GM19238 (cell line): ENCODE data around the gene HIBCH.
"Not testable (repeated sequence)": the region's sequence is repeated elsewhere in the genome, so short reads cannot be mapped to it uniquely, and the experiment has no call there.

Experiments used
- DNase-seq: peaks from one replicate; pipeline ENCODE4 v3.0.0; 2011; ENCODE audit warnings: low spot score; ENCODE audit not compliant: insufficient read length

The HIBCH gene, protein sequence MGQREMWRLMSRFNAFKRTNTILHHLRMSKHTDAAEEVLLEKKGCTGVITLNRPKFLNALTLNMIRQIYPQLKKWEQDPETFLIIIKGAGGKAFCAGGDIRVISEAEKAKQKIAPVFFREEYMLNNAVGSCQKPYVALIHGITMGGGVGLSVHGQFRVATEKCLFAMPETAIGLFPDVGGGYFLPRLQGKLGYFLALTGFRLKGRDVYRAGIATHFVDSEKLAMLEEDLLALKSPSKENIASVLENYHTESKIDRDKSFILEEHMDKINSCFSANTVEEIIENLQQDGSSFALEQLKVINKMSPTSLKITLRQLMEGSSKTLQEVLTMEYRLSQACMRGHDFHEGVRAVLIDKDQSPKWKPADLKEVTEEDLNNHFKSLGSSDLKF

DNA sequence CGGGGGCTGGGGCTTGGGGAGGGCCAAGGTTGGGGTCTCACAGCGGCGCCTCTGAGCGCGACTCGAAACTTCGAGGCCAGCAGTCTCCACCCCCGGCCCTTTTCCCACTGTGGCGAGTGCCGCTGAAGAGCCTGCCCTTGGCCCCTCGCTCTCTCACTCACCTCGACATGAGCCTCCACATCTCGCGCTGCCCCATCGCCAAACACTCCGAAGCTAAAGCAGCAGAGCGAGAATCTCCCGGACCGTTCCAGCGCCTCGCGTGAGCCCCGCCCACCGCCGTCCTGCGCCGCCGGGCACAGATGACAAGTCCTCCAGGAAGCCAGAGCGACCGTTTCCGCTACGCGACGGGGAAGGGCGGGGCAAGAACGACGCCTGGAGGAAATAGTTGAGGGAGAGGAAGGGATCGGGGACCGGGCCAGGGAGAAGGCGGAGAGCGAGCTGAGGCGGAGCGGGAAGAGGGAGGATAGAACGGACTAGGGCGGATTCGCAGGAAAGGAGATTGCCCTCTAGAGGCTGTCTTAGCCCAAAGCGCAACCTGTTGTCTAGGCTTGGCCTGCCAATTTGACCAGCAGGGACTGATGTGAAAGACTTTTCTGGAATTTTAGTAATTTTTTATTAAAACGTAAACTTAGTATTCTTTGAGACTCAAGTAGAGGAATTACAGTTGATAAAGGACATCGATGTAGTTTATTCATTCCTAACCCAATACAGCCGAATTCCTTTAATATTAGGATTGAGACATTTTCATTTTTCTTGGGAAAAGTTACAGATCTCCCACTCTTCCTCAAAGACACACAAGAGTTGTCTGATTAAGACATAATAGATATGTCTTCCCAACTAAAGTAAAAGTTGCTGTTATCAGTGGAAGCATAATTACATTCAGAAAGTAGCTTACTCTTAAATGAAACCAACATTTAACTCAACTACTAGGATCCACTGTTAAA lies at the start of gene HIBCH:
HIBCH (minus strand) TSS at position 272 of the 944 bp plus-strand sequence; CDS start at position 196, 76 bp downstream.
- peak; percentile 66 for DNase-seq

DNA sequence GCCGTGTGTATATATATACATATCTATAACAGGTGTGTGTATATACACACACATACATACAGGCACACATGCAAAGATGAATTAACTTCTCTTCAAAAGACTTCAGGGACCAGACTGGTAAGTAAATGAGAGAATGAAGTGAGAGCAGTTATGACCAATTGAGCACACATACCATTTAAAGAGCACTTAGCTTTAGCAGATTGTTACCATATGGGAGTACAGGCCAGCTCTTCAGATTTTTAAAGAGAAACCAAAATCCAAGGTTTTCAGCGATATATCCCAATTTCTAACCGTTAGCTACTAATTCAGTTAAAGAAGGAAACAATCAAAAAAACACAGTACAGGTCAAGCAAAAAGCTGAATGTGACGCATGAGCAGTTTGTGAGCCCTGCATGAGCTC lies 47.5 kb upstream of the HIBCH start:
- no peak for DNase-seq

DNA sequence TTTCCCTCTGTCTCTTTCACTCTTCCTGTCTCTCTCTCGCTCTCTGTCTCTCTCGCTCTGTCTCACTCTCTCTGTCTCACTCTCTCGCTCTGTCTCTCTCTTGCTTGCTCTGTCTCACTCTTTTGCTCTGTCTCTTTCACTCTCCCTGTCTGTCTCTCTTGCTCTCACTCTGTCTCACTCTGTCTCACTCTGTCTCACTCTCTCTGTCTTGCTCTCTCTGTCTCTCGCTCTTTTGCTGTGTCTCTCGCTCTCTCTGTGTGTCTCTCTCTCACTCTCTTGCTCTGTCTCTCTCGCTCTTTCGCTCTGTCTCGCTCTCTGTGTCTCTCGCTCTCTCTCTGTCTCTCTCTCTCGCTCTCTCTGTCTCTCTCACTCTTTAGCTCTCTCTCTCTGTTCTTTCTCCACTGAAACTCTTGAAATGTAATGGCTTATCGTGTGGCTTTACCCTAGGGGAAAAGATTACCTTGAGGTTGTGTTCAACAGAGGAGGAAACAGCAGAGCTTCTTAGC lies 46.7 kb upstream of the HIBCH start:
- no peak for DNase-seq

DNA sequence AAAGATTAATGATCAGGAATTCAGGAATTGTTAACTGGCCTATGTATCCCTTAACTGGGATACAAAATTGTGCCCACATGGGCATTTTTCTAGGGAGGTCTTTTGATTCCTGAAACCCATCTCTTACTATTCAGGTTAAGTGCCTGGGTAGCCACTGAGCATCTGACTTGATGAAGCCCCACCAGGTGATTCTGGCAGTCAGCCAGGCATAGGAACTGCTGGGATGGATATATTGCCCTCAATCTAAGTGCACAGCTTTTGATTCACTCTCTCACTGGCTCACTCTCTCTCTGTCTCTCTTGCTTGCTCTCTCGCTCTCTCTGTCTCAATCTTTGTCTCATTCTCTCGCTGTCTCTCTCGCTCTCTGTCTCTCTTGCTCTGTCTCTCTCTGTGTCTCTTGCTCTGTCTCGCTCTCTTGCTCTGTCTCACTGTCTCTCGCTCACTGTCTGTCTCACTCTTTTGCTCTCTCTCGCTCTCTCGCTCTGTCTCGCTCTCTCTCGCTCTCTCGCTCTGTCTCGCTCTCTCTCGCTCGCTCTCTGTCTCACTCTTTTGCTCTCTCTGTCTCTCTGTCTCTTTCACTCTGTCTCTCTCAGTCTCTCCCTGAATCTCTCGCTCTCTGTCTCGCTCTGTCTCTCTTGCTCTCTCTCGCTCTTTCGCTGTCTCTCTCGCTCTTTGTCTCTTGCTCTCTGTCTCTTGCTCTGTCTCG lies 46.0 kb upstream of the HIBCH start:
- no peak for DNase-seq

DNA sequence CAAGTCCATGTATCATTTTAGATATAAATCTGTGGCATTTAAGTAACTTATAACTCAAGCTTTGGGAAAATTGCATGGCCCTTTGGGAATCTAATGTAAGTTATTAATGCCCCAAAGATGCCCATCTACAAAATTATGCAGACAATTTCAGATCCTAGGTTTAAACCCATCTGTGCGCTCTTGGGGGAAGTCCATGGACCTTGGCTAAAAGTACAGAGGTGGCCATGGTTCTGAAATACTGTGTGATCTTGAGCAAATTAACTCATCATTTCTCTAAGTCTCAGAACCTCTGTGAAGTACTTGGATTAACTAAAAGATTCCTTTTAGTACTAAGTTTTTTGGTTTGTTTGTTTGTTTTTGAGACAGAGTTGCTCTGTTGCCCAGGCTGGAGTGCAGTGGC lies 43.3 kb upstream of the HIBCH start:
- DNase-seq, result no peak

DNA sequence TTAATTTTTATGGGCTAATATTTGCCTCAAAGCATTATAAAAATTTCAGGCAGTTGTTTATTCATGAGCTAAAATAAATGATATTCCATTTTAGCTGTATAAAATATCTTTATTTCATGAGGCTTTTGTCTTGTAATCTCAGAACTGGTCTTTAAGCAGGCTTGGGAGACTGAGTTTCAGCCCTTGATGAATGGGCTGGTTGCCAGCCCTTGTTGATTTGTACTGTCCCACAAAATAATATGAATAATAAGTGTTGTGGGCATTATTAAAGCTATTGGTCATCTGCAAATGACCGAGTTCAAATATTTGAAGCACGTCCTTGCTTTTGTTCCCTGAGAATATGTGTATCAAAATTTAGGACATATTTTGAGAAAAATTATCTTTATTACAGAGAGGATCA lies 41.9 kb upstream of the HIBCH start:
- no peak for DNase-seq

DNA sequence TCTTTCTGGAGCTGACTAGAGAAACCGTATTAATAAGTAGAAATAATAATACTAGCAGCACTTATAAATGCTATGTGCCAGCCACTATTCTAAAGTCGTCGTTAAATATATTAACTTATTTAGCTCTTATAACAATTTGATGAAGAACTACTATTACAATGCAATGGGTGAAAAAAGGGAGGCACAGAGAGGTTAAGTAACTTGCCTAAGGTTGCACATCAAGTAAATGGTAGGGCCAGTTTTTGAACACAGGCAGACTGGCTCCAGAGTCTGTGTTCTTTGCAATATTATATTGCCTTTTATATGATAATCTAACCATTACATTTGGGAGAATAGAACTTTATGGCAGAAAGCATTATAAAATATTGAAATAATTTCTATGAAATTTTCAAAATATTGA lies 41.3 kb upstream of the HIBCH start:
- no peak for DNase-seq

DNA sequence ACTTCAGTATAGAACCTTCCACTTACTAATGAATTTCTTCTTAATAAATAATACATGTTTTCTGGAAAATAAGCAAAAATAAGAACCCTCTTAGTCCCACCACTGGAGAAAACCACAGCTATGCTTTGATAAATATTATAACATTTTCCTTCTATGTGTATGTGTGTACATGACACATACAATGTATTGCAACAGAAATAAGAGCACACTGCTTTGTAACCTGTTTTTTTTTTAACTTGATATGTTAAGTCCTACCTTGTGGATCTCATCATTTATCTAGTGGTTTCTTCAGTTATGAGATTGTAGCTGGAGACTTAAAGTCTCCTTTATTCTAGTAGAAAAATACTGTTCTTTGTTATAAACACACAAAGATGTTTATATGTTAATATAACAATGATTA lies 40.9 kb upstream of the HIBCH start:
- DNase-seq, result no peak

DNA sequence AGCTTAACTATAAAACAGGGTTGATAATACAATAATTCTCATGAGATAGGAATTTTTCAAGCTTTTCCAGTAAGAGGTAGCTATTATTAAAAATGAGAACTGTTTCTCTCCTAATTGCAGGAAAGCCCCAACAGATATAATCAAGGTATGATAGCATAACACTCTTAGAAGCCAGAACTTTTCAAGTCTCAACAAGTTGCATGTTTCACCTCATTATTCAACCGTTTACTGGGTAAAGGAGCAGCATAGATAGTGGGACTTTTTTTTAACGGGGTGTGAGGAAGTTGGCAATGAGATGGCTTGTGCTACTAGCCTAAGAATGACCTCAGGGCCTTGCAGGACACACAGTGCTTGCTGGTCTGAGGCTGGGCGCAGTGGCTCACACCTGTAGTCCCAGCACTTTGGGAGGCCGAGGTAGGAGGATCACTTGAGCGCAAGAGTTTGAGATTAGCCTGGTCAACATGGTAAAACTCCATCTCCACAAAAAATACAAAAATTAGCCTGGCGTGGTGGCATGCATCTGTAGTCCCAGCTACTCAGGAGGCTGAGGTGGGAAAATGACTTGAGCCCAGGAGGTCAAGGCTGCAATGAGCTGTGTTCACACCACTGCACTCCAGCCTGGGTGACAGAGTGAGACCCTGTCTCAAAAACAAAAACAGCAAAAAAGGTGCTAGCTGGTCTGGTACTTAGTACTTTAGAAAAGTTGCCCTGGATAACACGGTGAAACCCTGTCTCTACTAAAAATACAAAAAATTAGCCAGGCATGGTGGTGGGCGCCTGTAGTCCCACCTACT lies 39.2 kb upstream of the HIBCH start:
- DNase-seq, result not testable (repeated sequence)

DNA sequence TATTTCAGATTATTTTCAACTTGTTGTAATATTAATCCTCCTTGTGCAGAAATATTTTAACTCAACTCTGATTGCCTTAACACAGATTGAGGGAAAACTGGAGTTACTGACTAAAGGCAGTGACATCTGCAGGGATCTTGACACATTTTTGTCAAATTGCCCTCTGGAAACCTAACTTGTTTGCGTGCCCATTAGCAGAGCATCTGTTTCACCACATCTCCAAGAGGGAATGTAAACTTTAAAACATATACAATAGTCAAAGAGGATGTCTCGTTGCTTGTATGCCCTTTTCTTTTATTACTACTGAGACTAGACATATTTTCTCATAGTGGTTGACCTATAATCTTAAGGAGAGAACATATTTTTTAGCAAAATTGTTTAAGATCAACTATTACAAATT lies 38.0 kb upstream of the HIBCH start:
- DNase-seq, result no peak

DNA sequence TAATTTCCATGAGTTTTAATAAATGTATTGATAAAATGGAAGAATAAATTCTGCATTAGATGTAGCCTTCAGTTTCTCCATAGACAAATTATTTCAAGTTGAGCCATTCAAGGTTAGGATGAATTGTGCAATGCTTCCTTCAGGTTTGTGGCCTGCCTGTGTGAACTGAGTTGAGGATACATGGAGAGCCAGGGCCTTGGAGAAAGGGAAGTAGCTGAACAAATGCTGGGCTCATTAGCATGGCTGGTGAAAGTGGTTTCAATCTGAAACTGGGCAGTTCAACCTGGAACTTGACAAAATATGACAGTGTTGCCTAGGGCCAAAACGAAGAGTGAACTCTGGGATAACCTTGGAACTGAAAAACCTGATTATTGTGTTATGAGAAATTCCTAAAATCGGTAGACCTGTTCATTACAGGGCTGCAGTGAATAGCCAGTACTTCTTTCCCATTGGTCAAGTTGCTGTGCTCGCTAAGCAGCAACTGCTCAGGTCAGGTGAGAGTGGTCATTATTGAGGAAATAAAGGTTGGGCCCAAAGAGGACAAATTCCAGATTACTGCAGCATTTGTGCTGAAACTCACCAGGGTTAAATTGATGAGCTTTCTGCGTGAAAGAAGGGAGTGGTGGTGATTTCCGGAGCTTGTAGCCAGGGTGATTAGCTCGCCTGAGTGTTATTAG lies 36.5 kb upstream of the HIBCH start:
- no peak for DNase-seq

DNA sequence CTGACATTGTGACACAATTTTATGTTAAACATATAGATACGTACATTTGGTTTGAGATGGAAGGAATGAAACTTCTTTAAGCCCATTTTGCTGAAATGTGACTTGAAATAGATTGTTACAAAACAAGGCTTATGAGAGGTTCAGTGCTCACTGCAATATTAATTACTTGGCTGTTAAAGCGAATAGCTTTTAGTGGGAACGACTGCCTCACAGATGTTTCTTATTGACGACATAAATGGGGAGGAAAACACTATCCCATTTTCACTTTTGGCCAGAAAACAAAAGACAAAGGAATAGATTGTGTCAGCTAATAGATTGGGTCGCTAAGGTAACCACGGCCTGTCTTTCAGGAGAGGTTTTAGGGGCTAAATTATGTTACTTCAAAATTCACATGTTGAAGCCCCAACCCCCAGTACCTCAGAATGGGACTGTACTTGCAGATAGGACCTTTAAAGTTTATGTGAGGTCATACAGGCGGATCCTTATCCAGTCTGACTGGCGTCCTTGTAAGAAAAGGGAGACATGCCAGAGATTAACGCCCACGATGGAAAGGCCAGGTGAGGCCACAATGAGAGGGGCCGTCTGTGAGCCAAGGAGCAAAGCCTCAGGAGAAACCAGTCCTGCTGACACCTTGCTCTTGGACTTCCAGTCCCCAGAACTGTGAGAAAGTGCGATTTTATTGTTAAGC lies 34.5 kb upstream of the HIBCH start:
- no peak for DNase-seq

DNA sequence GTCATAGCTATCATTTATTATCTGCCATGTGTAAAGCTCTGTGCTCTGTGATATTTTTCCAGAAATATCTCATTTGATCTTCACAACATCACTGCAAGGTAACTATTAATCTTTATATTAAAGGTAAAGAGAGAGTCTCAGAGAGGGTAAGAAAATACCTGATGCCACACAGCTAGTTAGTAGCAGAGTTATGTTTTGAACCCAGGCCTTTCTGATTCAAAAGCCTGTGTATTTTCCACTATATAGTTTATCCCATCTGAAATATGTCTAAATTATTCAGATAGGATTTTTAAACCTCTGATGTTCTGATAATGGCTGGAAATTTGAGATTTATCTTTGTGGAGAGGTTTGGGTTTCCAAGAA lies 33.9 kb upstream of the HIBCH start:
- no peak for DNase-seq

DNA sequence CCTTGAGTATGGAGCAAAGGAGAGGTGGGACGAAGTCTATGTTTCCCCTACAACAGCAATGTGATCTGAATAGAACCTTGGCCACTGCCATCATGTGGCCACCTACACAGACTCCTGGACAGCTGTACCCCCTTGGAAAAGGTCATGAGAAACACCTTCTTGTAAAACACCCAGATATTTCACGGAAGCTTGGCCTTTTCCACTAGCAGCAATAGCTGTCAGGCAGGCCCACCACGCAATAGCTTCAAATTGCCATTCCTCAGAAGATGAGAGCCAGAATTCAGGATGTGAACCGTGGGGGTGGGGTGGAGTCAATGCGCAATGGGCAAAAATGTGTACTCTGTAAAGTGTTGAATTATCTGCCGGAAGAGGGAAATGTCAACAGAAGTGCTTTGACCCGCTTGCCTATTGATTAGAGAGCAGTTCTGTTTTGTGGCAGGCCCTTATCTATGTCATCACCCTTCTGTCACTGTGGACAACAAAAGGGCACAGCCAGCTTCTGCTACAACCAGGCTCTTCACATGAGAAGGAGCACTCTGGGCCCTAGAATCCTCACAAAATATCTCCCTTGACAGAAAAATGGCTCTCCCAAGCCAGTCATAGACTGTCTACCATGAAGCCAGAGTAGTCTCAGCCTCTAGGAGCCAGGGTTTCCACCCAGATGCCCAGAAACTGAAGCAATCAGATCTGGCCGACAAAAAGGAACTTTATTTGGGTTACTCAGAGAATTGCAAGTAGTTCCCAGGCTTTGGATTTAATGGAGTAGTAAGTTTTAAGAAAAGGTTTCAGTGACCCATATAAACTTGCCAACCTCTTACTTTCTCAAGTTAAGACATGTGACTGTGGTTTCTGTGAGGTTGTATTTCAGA lies 33.3 kb upstream of the HIBCH start:
- no peak for DNase-seq

DNA sequence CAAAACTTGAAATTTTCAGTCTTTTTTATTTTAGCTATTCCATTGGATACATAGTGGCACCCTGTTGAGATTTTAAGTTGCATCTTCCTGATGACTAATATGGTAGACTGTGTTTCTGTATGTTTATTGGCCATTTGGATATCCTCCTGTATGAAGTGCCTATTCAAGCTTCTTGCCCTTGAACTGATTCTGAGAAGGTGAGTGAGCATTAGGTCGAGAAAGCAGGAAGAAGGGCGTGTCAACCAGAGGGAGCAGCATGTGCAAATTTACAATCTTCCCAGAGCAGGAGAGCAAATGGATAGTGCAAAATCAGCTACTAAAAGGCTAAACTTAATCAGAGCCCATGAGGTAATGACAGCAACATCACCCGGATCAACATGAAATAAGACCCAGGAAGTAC lies 32.3 kb upstream of the HIBCH start:
- DNase-seq, result no peak

DNA sequence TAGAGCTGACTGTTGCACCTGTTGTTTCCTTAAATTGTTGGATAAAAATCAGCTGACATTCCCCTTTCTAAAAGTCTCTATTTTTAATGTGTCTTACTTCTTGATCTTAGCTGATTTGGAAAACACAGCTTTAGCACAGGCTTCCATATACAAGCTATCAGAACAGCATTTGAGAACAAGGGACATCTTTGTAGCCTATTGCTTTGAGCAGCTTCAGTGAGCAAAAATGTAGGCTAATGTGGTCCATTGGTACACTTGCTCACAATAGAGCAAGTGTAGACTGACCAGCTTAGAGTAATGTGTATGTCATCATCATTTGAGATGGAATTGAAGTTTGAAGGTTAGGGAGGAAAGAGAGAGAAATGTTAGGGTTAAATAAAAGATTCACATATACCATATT lies 30.7 kb upstream of the HIBCH start:
- no peak for DNase-seq

DNA sequence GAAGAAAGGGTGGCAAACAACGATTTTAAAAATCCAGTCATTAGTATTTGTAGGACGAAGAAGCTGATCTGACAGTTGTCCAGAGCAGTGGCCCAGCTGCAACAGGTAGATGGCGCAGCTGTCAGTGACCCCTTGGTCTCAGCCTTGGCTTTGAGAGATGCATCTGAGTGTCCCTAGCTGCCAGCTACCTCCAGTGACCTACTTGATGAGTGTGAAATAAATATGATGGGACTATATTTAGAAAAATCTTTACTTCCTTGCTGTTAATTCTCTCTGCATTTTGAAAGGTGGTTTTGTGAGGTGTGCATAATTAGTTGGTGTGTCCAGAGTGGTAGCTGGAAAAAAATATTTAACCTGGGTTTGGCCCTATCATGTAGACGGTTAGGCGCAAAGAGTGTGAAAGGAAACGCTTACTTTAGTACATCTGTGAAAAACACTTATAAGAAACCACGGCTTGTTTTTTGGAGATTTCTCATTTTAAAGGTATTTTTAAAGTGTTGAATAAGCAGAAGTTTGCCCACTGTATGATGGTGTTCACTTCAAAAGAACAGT lies 24.7 kb upstream of the HIBCH start:
- DNase-seq, result peak; percentile 40

DNA sequence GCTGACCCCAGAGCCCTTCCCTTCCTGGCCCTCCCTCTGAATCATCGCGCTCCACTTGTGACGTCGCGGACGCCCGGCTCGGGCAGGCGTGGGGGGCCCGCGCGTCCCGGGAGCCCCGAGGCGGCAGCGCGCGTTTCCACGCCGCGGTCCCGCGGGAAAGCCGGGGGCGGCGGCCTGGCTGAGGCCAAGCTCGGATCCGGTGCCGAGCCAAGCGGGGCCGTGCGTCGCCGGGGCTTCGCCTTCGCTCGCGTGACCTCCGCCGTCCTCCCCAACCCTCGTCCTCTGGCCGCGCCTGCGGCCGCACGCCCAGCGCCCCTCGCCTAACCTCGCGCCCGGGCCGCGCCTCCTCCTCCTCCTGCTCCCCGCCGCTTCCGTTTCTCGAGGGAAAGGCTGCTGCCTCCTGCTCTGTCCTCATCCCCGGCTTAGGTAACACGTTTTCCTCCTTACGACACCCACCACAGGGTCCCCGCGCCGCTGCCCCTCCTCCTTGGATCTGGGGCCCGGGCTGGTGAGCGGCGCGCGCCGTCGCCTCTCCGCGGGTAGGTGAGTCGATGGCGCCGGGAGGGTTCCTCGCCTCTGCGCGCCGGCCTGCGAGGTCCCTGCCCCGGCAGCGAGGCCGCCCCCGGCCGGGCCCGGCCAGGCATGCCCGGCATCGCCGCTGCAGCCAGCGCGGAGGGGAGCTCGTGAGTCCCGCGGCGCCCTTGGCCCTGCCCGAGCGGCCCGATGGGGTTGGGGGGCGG lies 24.1 kb upstream of the HIBCH start, which contains the start of gene INPP1:
INPP1 (plus strand) TSS at position 54 of the 740 bp plus-strand sequence. CDS start 16,514 bp downstream, outside the sequence.
- DNase-seq, result peak; percentile 40
